CD4-positive, alpha-beta T cell treated with Interleukin-6 for 4 hours (primary cell): ENCODE results near the gene SATB2.

ENCODE experiments used
- DNase-seq: peaks from one replicate; pipeline ENCODE4 v3.0.0-alpha.2; 2020; ENCODE audit warnings: mixed read lengths

The SATB2 gene

DNA sequence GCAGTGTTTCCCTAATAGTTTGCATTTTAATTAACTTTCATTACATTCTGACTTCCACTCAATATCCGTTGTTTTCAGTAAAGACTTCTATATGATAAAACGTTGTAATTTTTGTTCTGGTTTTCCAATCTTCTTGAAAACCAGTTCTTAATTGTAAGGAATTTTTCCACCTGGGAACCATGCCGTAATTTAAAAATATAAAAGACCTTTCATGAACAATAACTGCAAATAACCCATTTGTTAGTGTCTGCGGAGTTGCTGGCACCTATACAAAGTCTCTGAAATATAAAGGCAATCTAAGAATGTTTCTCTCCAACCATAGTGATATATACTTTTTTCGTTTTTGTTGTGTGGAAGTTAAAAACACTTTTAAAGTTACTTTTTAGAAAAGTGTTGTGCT is 7.7 kb upstream of the SATB2 start:
- no peak for DNase-seq

DNA sequence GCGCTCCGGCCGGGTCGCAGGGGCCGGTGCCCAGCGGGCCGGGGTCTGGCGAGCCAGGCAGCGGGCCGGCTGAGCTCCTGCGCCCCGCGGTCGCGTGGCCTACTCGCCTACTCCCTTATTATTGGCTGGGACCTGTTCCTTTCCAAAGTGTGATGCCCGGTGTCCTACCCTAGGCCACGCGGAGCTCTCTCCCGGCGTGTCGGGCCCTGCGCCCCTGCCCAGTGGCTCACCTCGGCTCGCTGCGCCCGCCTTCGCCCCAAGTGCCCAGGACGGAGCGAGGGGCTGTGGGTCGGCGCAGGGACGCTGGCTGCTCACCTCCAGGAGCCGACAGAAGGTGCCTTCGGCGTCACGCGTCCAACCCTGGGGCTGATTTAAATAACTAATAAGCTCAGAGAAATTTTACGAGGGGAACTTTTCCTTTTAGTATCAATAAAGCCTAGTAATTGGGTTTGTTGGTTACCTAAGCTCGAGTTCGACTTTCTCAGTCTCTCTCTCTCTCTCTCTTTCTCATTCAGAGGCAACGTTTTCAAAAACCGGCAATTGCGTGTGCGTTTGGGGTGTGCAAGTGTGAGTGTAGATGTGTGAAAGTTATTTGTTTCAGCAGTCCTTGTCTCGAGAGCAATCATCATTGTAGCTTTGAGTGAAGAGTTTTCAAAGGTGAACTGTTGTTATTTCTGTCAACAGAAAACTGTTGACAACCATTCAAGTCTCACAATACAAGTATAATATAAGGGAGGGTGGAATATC is 7.0 kb upstream of the SATB2 start:
- no peak for DNase-seq

DNA sequence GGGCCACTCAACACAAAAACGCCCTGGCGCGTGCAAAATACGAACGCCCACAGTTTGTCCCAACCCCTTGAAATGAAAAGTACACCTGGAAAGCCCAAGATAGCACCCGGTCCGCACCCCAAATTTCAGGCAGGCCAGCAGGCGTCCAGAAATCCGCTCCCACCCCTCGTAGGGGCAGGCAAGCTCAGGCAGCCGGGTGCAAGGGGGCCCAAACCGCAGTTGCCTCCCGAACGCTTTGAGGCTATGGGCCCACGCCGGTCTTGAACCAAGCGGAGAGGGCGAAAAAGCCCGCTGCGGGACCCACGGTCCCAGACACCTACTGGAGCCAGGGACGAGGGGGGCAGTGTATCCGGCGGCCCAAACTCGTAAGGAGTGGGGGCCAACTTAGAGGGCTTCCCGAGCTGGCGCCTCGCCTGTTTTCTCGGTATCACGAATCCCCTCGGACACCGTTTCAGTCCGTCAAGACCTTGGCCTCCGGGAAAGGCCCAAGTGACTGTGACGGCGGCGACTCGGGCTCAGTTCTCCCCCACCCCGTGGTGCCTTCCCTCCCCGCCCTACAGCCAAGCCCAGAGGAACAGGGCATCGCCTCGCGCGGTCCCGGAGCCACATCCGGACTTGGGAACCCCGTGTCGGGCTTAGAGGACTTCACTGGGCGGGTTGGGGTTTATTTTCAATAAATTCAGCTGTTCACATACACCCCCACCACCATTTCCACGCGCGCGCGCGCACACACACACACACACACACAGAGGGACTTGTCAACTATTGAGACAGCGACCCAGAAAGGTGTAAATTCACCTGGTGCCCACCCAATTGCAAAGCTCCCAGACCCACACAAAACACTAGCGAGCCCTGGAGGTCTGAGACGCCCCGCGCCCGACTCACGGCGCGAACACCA is 6.2 kb upstream of the SATB2 start:
- no peak for DNase-seq

DNA sequence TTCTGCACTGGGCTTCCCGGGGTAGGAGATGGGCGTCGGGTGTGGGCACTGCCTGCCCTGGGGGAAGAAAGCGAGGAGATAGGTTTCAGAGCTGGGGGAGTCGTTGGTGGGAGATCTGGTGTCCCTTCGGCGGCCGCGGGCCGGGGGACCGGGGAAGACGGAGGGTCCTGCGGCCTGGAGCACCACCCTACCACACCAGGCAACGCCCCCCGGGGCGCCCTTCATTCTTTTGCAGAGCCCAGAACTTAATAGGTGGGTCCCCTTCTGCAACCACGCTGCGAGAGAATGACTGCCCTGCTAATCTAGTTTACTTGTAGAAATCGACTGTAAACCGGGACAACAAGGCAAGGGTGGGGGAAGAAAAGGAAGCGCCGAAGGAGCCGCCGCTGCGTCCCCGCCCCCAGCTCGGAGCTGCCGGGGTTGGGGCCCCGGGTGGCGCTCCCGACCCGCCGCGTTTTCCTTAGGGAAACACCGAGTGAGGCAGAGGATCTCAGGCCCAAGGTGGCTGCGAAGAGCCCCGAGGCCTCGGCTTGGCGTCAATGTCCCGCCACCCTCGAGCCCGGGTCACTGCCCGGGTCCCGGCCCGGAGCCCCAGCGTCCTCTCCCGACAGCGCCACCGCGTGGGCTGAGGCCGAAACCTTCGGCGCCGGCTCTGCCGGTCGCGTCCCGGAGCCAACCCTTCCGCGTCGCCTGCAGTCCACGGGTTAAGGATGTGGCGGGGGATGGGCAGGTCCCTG is 5.4 kb upstream of the SATB2 start:
- peak; percentile 50 for DNase-seq

DNA sequence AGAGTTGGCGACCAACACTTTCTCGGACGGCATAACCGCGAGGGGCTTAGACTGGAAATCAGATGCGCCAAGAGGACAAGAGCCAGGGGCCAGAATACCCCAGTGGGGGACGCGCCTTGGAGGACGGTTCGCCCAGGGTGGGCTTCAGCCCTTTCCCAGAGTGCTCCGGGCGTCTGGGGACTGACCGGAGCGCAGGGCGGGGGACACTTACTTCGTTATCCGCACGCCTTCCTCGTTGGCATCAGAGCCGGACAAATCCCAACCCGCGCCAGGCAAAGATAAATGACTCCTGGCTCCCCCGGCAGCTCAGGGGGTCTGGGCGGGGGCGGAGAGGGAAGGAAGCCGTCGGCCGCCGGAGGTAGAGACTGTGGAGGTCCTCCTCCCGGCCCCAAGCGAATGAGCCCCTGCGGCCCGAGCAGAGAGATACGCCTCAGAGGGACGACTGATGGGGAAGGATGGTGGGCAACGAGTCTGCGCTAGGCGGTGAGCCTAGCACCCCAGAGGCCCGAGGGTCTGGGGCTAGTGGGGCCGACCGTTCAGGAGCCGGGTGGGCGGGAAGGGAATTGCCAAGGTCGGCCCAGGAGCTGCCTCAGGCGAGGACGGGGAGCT is 4.7 kb upstream of the SATB2 start:
- DNase-seq: no peak

DNA sequence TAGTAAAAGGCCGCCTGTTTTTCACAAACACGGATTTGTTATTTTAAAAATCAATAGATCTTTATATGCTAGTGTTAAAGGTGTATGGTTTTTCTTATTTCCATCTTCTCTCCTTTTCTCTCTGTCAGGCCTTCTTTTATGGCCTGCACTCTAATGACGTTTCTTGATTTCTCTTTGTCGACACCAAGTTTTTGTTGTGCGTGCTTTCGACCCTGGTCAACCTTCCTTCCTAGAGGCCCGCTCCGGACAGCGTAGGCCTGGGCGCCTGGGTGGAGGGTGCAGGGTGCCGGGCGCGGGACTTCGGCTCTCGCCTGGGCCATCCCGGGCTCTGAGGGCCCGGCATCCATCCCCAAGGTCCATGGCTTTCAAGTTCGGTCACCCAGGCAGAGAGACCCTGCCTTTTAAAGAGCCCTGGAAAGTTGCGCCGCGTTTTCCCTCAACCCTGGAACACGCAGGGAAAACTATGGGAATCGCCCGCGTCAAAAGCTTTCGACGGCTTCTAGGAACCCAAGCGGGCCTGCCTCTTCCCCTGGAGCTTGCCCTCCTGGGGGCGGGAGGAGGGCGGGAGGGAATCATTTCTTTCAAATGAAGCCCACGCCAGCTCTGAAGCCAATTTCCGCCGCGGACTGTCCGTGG is 4.1 kb upstream of the SATB2 start:
- DNase-seq: no peak

DNA sequence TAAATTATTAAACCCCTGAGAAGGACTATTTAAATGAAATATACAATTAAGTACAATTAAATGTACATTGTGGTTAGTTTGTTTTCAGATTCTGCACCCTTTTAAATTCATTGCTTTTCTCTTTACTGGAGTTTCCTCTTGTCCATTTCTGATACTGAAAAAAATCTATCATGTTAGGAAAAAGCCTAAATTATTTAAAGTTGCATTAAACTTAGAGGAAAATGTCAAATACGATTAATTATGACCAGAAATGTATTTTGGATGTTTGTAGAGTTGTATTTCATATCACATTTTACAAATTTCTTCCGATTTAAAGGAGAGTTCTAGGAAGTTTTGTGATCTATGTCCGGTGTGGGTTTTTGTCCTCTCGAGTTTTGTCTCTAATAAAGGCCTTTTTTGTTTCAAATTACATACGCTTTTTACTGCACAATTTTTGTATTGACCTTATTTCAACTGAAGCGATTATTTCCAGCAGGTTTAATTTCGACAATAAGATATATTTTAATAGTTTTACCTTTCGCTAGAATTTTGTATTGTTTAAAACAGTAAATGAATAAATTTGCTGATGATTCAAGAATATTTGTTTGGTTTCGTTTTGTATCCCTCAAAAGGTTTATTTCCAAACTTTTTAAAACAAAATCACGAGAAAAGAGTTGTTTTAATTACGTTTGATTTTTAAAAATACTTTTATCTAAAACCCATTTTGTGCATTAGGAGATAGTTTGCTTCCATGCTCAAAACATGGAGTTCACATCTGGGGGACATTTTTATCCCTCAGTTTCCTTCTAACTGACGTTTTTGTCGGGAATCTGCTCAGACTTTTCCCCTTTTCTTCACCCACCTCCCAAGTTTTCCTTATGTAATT is 3.3 kb upstream of the SATB2 start:
- no peak for DNase-seq

DNA sequence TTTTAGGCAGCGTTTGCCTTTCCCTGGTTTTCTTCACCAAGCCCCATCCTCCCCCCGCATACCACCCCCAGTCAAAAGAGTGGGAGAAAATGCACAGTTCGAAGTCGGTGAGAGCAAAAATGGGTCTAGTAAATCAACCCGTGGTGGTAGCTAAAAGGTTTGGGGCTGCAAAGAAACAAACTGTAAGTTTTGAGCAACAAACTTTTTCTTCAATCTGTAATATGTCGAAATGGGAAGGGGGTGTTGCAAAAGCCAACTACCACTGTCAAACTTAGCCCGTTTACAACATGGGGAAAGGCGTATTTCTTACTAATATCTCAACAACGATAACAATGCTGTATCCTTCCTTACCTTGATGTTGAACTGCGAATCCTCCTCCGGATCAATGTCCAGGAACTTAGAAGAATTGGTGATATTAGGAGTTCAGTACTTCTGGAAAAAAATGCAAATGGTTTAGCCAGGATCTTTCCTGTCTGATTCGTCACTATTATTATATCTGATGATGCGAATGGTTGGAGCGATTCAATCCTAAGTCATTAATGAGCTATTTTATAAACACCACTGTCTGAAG is 2.4 kb upstream of the SATB2 start:
- no peak for DNase-seq

DNA sequence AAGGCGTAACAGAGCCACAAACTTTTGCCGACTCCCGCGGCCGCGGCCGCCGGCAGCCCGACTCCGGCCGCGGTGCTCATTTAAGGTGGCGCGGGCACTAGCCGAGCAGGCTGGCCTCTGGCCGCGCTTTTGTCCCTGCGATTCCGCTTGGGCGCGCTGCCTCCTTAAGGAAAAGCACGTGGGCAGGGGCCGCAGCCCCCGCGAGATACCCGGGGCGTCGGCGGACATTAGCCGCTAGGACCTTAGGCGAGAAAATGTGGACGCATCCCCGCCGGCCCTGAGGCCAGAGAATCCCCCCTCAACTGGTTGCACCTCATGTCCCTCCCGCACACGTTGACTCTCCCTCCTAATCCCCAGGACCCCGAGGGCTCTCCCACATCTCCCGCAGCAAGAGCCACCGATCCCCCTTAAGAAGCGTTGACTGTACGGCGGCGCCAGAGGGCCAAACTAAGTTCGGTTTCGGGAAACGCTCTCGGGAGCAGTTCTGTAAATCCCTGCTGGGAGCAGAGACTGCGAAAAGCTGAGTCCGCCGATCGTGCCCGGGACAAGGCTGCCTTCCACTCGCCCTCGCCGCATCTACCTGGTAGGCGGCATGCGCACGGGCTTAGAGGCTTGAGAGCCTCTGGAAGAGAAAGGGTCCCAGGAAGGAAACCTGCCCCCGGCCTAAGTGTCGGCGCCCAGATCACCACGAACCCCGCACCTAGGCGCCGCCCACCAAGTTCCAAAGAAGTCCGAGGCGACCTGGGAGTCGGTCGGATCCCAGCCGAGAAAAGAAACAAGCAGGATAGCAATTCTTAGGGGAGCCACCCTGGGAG is 1.8 kb upstream of the SATB2 start:
- peak; percentile 74 for DNase-seq

DNA sequence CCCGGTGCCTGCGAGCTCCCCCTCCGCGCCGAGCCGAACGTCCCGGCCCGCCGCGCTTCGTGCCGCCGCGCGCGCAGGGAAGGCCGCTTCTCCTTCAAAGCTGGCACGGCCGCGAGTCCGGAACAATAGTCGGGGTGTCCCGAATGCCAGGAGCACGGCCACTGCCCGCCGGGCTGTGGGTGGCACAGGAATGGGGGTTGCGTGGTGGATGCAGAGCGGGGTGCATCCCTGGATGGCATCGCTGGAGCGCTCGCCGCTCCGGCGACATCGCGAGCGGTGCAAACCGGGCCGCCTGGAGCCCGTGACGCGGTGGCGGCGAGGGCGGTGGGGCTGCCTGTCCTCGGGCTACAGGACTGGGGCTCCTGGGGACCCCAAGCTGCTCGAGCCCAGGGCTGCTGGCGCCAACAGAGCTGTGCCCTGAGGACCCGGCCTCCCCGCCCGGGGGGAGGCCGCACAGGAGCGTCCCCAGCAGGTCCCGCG is 1.1 kb upstream of the SATB2 start:
- DNase-seq: no peak

DNA sequence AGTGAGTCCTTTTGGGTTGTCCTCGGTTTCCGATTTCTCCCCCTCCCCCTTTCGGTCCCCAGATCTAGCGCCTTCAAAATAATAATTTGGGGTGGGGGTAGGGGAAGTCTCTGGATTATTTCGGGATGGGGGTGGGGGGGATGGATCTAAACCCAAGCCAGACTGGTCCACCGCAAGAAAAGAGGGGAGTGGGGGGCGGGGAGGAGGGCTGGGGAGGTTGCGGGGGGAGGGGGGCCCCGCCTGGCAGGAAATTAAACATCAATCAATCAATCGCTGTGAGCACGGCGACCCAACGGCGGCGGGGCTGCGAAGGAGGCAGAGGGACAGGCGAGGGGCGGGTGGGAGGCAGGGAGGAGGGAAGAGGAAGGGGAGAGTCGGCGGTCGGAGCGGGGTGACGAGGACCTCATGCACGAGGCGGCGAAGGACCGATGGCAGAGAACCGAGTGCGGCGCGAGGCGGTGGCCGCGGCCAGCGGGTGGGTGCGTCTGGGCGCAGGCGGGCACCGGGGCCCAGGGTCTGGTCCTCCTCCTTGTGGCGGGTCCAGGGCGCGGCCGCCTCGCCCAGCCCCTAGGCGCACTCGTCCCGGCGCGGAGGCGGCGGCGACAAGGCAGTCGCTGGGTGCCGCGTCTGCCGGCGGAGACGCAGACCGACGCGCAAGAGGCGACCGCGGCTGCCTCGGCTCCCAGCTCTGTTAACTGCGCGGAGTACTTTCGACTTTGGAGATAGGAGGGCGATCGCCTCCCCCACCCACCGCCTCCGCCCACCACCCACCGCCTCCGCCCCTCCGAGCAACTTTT is 468 bp upstream of the SATB2 start:
- DNase-seq: no peak

DNA sequence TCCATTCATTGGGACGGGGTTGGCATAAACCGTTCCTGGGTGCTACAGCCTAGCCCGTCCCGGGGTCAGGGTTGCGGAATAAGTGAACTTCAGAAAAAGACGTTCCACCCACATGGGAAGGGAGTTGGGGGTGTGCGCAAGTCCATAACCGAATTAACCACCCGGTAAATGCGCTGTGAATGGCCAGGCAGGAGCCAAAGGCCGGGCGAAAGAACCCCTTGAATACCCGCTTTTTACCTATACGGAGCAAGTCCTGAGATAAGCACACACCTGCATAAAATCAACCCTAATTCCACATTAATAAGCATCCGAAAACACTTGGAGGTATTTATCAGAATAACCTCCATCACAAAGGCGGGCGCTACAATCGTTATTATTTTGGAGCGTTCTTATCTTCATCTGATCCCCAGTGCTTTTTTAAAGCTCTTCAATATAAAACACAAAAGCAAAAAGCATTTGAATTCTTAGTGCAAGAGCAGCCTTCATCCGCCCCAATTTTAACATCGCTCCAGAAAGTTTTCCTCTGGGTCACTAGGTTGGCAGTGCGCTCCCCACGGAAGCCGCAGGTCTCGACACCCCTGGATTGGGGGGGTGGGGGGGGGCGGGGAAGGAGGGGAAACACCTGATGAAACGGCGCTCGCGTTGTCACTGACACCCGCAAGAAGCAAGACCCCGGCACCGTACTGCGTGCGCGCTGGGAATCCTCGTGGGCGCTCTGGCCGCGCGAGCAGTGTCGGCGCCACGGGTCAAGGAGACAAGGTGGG is 1.2 kb downstream of the SATB2 start:
- no peak for DNase-seq

DNA sequence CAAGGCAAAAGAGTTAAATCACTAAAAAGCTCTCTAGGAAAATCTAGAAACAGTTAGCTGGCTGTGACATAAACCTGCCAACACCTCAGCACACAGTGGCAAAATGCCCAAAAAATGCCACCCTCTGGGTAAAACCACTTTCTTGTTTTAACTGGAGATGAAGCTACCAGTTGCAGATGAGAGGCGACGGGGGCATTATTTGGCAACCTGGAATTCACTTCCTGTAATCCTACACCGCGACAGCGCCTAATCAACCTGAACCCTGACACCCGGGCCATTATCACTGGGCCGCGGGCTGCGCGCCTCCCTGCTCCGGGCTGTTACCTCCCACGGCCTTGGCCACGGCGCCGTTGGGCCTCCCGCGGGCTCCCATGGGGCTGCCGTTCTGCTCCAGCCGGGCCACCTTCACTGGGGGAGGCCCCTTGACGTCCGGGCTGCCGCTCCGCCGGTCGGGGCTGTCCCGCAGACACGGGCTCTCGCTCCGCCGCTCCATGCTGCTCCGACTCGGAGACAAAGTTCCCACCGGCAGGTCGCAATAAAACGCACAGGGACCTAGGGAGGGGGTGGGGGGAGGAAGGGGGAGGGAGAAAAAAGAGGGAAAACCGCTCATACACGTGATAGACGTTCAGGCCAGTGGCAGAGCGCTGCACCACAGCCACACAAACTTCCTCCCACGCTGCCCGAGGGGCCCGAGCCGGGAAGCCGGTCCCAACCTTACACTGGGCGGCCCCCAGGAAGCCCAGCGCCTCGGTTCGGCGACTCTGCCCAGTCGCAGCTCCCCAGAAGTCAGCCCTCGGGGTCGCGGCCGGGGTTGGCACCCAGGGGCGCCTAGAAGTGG is 2.0 kb downstream of the SATB2 start:
- no peak for DNase-seq

DNA sequence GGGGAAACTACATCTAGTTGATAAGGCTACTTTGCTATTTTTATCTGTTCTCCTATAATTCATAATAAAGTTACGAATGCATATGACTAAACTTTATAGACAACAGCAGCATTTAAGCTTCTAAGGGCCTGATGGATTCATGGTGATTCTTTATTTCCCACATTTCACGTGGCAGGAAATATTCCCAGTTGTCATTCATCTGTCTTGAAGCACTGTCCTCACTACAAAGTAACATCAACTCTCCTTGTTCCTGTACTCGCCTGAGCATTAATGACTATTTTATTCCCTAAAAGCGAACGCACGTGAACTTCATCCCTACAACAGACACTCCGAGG is 2.6 kb downstream of the SATB2 start:
- DNase-seq: no peak

DNA sequence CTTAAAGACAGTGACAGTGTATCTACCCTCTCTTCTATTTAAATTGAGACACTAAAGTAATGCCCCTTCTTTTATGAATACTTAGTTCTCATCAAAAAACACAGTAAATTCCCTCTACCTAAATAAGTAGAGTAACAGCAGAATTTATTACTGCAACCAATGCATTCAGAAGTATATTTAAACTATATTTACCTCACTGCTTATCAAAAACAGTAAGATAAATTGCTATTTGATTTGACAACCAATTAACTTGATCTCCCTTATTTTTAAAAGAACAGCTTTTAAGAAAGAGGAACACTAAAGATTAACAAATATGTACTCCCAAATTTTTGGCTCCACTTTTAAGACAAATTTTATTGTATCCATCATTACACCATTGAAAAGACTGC is 4.8 kb downstream of the SATB2 start:
- DNase-seq: no peak

DNA sequence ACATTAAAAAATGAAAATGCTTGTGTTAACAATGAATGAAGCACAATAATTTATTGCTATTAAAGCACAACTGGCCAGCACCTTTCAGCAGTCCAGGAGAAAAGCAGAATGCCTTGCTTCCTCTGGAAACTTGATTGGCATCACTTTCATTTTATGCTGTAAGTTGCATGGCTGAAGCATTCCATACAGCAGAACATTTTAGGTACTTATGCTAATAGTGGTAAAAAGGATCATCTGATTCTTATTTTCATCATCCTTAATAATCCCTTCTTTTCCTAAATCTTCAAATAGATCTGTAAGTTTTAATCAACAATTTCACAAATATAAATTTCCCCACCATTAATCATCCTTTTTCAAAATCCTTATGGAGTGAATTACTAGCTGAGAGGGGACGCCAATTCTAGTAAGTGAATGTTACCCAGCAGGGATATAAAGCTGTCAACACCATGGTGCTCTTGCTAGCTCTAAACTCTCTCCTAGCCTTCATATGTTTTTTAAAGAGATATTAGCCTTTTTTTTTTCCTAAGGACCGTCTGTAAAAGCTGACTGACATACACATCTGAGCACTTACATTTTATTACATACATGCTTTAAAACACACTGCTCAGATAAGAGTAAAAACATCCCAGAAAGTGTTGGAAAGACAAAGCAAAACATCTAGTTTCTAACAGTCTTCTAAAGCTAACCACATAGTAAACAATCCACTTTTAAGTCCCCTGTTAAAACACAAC is 5.3 kb downstream of the SATB2 start:
- no peak for DNase-seq

DNA sequence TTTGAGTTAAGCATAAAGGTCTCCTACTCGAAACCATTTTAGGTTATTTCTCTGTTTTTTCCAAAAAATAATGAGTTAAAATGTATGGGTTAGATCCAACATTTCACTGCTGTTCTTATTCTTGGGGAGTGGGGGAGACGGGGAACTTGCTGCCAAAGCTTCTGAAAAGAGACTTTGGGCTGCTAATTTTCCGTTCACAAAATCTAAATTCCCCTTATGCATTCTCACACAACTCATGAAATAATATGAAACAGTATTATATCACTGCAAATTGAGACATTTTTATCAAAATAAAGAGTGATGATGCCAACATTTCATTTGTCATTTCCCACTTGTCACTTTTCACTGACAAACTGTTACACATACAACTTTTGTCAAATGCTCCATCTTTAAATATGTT is 7.8 kb downstream of the SATB2 start:
- no peak for DNase-seq
